ENCODE data around the gene EPB41L5. TPM values are rescaled to one million over a fixed set of nuclear protein-coding genes. Genes with fewer than 3 reads are reported as not detected.

EPB41L5 gene
- polyA plus RNA-seq, 1 donor (not counting 4 experiments of a cell fraction or from before 2014, with no cell fraction given), result 17.8 TPM

GRCh38 chr2:120161190-120161589 is 148.3 kb downstream of the EPB41L5 start:
- Histone ChIP-seq H3K27ac (ENCODE audit: control insufficient read depth, insufficient read depth, low read length) (no peak overlapping the region), H2AFZ (ENCODE audit: control insufficient read depth, low read length) (no peak overlapping the region), H3K27me3 (ENCODE audit: control insufficient read depth, extremely low read depth, insufficient read depth, low read length) (no peaks in the 10 kb centered on the region), H3K9ac (ENCODE audit: control insufficient read depth, extremely low read depth, insufficient read depth, low read length) (no peak overlapping the region), H3K9me1 (ENCODE audit: control insufficient read depth, extremely low read depth, insufficient read depth, low read length) (no peaks in the 10 kb centered on the region), H3K9me3 (ENCODE audit: control insufficient read depth, low read depth, low read length) (no peaks in the 10 kb centered on the region), H3K79me2 (ENCODE audit: control insufficient read depth, insufficient read depth, low read length) (no peaks in the 10 kb centered on the region), H3K4me3 (ENCODE audit: control insufficient read depth in 2 of 3, extremely low read depth in 1 of 3, insufficient read depth in 2 of 3, low read depth in 1 of 3, low read length in 3 of 3) (no peak overlapping the region), H4K20me1 (ENCODE audit: control insufficient read depth, extremely low read depth, insufficient read depth, low read length) (no peaks in the 10 kb centered on the region), H3K36me3 (ENCODE audit: control insufficient read depth in 2 of 2, extremely low read depth in 1 of 2, insufficient read depth in 2 of 2, low read length in 2 of 2) (peaks cover 0 to 1% of the 10 kb centered on the region in 2 experiments), H3K4me2 (ENCODE audit: control insufficient read depth, extremely low read depth, insufficient read depth, low read depth, low read length) (no peak overlapping the region), H3K4me1 (ENCODE audit: control insufficient read depth, extremely low read depth, insufficient read depth, low read length) (no peaks in the 10 kb centered on the region)
- DNase-seq (ENCODE audit: low read depth, low spot score) (no peak), FAIRE-seq (no peak)
- no peak for TF ChIP-seq CTCF (optimal IDR thresholded peaks at IDR 0.05 in 1 of 3, IDR thresholded peaks at IDR 0.05 in 1 of 3, conservative IDR thresholded peaks at IDR 0.05 in 1 of 3; ENCODE audit: extremely low read depth in 1 of 3, insufficient read depth in 2 of 3, low read length in 3 of 3)
- TF ChIP-seq EZH2 (IDR thresholded peaks at IDR 0.05; ENCODE audit: low read length), result no peak
- dilution Hi-C loops (cut with MboI; ENCODE audit: extremely low pct_ligation_motif_present, low sequenced_read_pairs), result no loop called here

GRCh38 chr2:120162716-120163115 is 149.8 kb downstream of the EPB41L5 start:
- H3K4me3 ChIP-seq (ENCODE audit: control insufficient read depth in 2 of 3, extremely low read depth in 1 of 3, insufficient read depth in 2 of 3, low read depth in 1 of 3, low read length in 3 of 3), result no peak overlapping the region
- no peaks in the 10 kb centered on the region for H3K79me2 ChIP-seq (ENCODE audit: control insufficient read depth, insufficient read depth, low read length)
- DNase-seq (ENCODE audit: low read depth, low spot score) (no peak), FAIRE-seq (no peak)
- no peaks in the 10 kb centered on the region for H4K20me1 ChIP-seq (ENCODE audit: control insufficient read depth, extremely low read depth, insufficient read depth, low read length)
- no peaks in the 10 kb centered on the region for H3K4me1 ChIP-seq (ENCODE audit: control insufficient read depth, extremely low read depth, insufficient read depth, low read length)
- H3K27ac ChIP-seq (ENCODE audit: control insufficient read depth, insufficient read depth, low read length), result no peak overlapping the region
- no peak overlapping the region for H3K4me2 ChIP-seq (ENCODE audit: control insufficient read depth, extremely low read depth, insufficient read depth, low read depth, low read length)
- H3K9ac ChIP-seq (ENCODE audit: control insufficient read depth, extremely low read depth, insufficient read depth, low read length), result no peak overlapping the region
- H3K27me3 ChIP-seq (ENCODE audit: control insufficient read depth, extremely low read depth, insufficient read depth, low read length), result no peaks in the 10 kb centered on the region
- dilution Hi-C loops (cut with MboI; ENCODE audit: extremely low pct_ligation_motif_present, low sequenced_read_pairs), result no loop called here
- TF ChIP-seq EZH2 (IDR thresholded peaks at IDR 0.05; ENCODE audit: low read length) (no peak), CTCF (optimal IDR thresholded peaks at IDR 0.05 in 1 of 3, IDR thresholded peaks at IDR 0.05 in 1 of 3, conservative IDR thresholded peaks at IDR 0.05 in 1 of 3; ENCODE audit: extremely low read depth in 1 of 3, insufficient read depth in 2 of 3, low read length in 3 of 3) (no peak)
- H3K9me1 ChIP-seq (ENCODE audit: control insufficient read depth, extremely low read depth, insufficient read depth, low read length), result no peaks in the 10 kb centered on the region
- no peak overlapping the region for H2AFZ ChIP-seq (ENCODE audit: control insufficient read depth, low read length)
- no peaks in the 10 kb centered on the region for H3K36me3 ChIP-seq (ENCODE audit: control insufficient read depth in 2 of 2, extremely low read depth in 1 of 2, insufficient read depth in 2 of 2, low read length in 2 of 2)
- H3K9me3 ChIP-seq (ENCODE audit: control insufficient read depth, low read depth, low read length), result no peaks in the 10 kb centered on the region

Data from keratinocyte (primary cell).